Measurements from ENCODE around the gene PAWR.

GRCh38 chr12:79717006-79717405 lies 26.2 kb upstream of the PAWR start:
- TF ChIP-seq TAF1 (IDR thresholded peaks at IDR 0.05; ENCODE audit: low read depth) (no peak), CEBPB (IDR thresholded peaks at IDR 0.05) (no peak), EP300 (IDR thresholded peaks at IDR 0.05; ENCODE audit: borderline replicate concordance) (no peak)
